HCT116 (cell line): ENCODE data around the gene TMEM134. TPM values are rescaled to one million over a fixed set of nuclear protein-coding genes. Genes with fewer than 3 reads are reported as not detected.

Source experiments
- ATAC-seq: fragments of 200-7000 bp; cut with Tn5 transposase; 2 replicates; pipeline ENCODE4 v1.9.1; 2020; ENCODE audit warnings: mild to moderate bottlenecking, moderate library complexity
- BruUV-seq: library from RNA; stranded (reverse); fragments of 400-500 nt; replicated peaks from 2 replicates; lab custom pipeline; 2021; lab: Mats Ljungman, UMichigan
- CTCF ChIA-PET: fragments of 300-600 bp; sonication (Branson Sonifier 250); formaldehyde crosslinking; loops from one replicate; lab custom pipeline; 2021; ENCODE audit warnings: antibody characterized with exemption; lab: Charles Lee
- POLR2A ChIA-PET: fragments of 300-600, 350-600 bp; sonication (Branson Sonifier 250); formaldehyde crosslinking; loops from one replicate; lab custom pipeline; 2021; ENCODE audit warnings: antibody characterized with exemption; lab: Charles Lee
- RAD21 ChIA-PET, 2 experiments: fragments of 300-600 bp; sonication (Branson Sonifier 250); formaldehyde crosslinking; loops; one replicate each; lab custom pipeline; 2023; ENCODE audit warnings: low total read pairs in 2 of 2; ENCODE audit not compliant: uncharacterized antibody in 2 of 2, unreplicated experiment in 2 of 2, low non-redundant PET in 1 of 2; lab: Charles Lee
- DNase-seq: peaks from one replicate; pipeline ENCODE4 v3.0.0-alpha.2; 2010; ENCODE audit warnings: low read depth, low spot score
- H2AFZ ChIP-seq: fragments of 200-600 bp; shearing (Covaris generic), sonication (generic); 2 replicates; pipeline ENCODE4 v1.6.1; 2017; ENCODE audit warnings: low read depth, mixed run types, mixed read lengths, antibody characterized with exemption, low read length; ENCODE audit not compliant: poor library complexity, severe bottlenecking
- H3K27ac ChIP-seq: 2 replicates; pipeline ENCODE4 v1.5.1; 2012; ENCODE audit warnings: low read depth, low read length
- H3K27me3 ChIP-seq: fragments of 200-600 bp; sonication (generic); 2 replicates; pipeline ENCODE4 v1.6.1; 2016; ENCODE audit warnings: mixed run types, low read length, mixed read lengths; ENCODE audit not compliant: insufficient read depth
- H3K36me3 ChIP-seq, 2 experiments: fragments of 200-500 bp in 1 of 2; fragments of 200-600 bp in 1 of 2; sonication (Bioruptor generic) in 1 of 2; sonication (generic) in 1 of 2; 2 replicates each; pipeline versions ENCODE4 v1.5.1 to v1.6.1; 2014 to 2016; ENCODE audit warnings: low read length in 2 of 2, inconsistent platforms in 1 of 2, mixed read lengths in 1 of 2, mixed run types in 1 of 2; ENCODE audit not compliant: insufficient read depth in 2 of 2, control insufficient read depth in 1 of 2
- H3K4me1 ChIP-seq, 2 experiments: fragments of 200-600 bp in 1 of 2; sonication (generic) in 1 of 2; 2 replicates each; pipeline versions ENCODE4 v1.5.1 to v1.6.1; 2012 to 2017; ENCODE audit warnings: low read length in 2 of 2, inconsistent platforms in 1 of 2, mild to moderate bottlenecking in 1 of 2, mixed read lengths in 1 of 2, mixed run types in 1 of 2, moderate library complexity in 1 of 2; ENCODE audit not compliant: insufficient read depth in 2 of 2, control insufficient read depth in 1 of 2
- H3K4me2 ChIP-seq: fragments of 200-600 bp; sonication (generic); 2 replicates; pipeline ENCODE4 v1.6.1; 2017; ENCODE audit warnings: mixed run types, low read length, mixed read lengths
- H3K4me3 ChIP-seq, 2 experiments: fragments of 200-600 bp in 1 of 2; sonication (generic) in 1 of 2; replicated peaks in 1 of 2; 2 replicates each; pipeline ENCODE4 v1.5.1; 2011 to 2016; ENCODE audit warnings: low read length in 2 of 2, control low read depth in 1 of 2, low read depth in 1 of 2, mild to moderate bottlenecking in 1 of 2, mixed read lengths in 1 of 2, mixed run types in 1 of 2
- H3K79me2 ChIP-seq: fragments of 200-600 bp; sonication (generic); 2 replicates; pipeline ENCODE4 v1.6.1; 2017; ENCODE audit warnings: mild to moderate bottlenecking, mixed run types, low read length, moderate library complexity, mixed read lengths; ENCODE audit not compliant: insufficient read depth
- H3K9ac ChIP-seq: fragments of 200-600 bp; sonication (generic); 2 replicates; pipeline ENCODE4 v1.6.1; 2016; ENCODE audit warnings: low read length, mixed read lengths
- H3K9me2 ChIP-seq: fragments of 200-600 bp; sonication (generic), shearing (Covaris generic); 2 replicates; pipeline ENCODE4 v1.6.1; 2017; ENCODE audit warnings: mixed run types, mild to moderate bottlenecking, moderate library complexity; ENCODE audit not compliant: insufficient read depth
- H3K9me3 ChIP-seq, 2 experiments: fragments of 200-500 bp in 1 of 2; fragments of 200-600 bp in 1 of 2; sonication (Bioruptor generic) in 1 of 2; sonication (generic) in 1 of 2; 2 replicates each; pipeline ENCODE4 v1.6.1; 2014 to 2017; ENCODE audit warnings: low read length in 2 of 2, mixed read lengths in 2 of 2, inconsistent platforms in 1 of 2, low read depth in 1 of 2, mild to moderate bottlenecking in 1 of 2, mixed run types in 1 of 2, moderate library complexity in 1 of 2; ENCODE audit not compliant: control insufficient read depth in 1 of 2, insufficient read depth in 1 of 2
- H4K20me1 ChIP-seq: fragments of 200-600 bp; sonication (generic), shearing (Covaris generic); 2 replicates; pipeline ENCODE4 v1.6.1; 2017; ENCODE audit warnings: mixed run types, mild to moderate bottlenecking, moderate library complexity; ENCODE audit not compliant: insufficient read depth
- ELF1 ChIP-seq: IDR thresholded peaks from 2 replicates; pipeline ENCODE4 v1.6.1; 2012; ENCODE audit warnings: low read depth, borderline replicate concordance
- FOSL1 ChIP-seq: IDR thresholded peaks from 2 replicates; pipeline ENCODE4 v1.6.1; 2012; ENCODE audit warnings: low read depth
- JUND ChIP-seq: IDR thresholded peaks from 2 replicates; pipeline ENCODE4 v1.6.1; 2012
- POLR2AphosphoS5 ChIP-seq: IDR thresholded peaks from 2 replicates; pipeline ENCODE4 v1.6.1; 2011; ENCODE audit warnings: mild to moderate bottlenecking, low read depth, low read length, moderate library complexity
- RAD21 ChIP-seq: IDR thresholded peaks from 2 replicates; pipeline ENCODE4 v1.6.1; 2012; ENCODE audit warnings: low read depth, mild to moderate bottlenecking
- SP1 ChIP-seq: IDR thresholded peaks from 2 replicates; pipeline ENCODE4 v1.6.1; 2012; ENCODE audit warnings: low read depth
- TCF7L2 ChIP-seq: IDR thresholded peaks from 2 replicates; pipeline ENCODE4 v1.7.0; 2011; ENCODE audit warnings: borderline replicate concordance, inconsistent platforms; ENCODE audit not compliant: insufficient read depth, insufficient read length; ENCODE audit errors: extremely low read depth
- YY1 ChIP-seq: IDR thresholded peaks from 2 replicates; pipeline ENCODE4 v1.6.1; 2011; ENCODE audit warnings: low read length, low read depth, moderate library complexity, mild to moderate bottlenecking; ENCODE audit not compliant: insufficient replicate concordance; ENCODE audit errors: extremely low read depth
- intact Hi-C: fragments of 100-400 bp; cut with micrococcal nuclease; formaldehyde crosslinking; loops from 2 replicates; pipeline ENCODE4 v1.10.0; 2022
- total RNA-seq: library from RNA; stranded (reverse); gene quantifications from one replicate; pipeline ENCODE4 v1.2.1, GENCODE V29; 2021; ENCODE audit not compliant: unreplicated experiment
- TF ChIP-seq, protein P1 (sequence below): IDR thresholded peaks from 2 replicates; pipeline ENCODE4 v1.6.1; 2011; ENCODE audit warnings: mild to moderate bottlenecking, low read length, moderate library complexity; ENCODE audit not compliant: insufficient replicate concordance; ENCODE audit errors: extremely low read depth

Gene TMEM134
- total RNA-seq, 1 experiment from 2014 or later: 44.2 TPM

DNA sequence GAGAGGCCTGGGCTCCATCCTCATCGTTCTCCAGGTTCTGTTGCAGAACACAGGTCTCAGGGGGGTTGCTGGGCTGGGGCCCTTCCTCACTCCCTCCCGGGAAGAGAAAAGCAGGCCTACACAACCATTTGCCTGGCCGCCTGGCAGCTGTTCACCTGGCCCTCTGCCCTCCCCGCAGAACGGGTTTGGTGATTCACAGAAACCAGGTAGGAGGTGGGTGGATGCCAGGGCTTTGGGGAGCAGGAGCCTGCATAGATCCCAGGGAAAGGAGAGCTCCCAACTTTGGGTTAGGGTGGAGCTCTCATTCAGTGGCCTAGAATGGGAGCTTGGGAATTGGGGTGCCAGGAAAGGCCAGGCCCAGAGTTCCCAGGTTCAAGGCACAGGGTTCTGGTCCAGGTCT is 995 bp downstream of the TMEM134 start:
- POLR2A ChIA-PET: interaction anchor here (1.0 to 2.1 kb wide), 5 partner anchors 12 to 113 kb away, joined by 3 to 9 read pairs (median 3); partner anchors contain the start of genes AIP and RAD9A
- RAD21 ChIA-PET: interaction anchor here in 1 of 2 experiments (0.6 to 2.2 kb wide), 3 partner anchors 24 to 85 kb away, joined by 3 to 6 read pairs (median 3); partner anchors contain the start of gene PPP1CA
- H3K4me3 ChIP-seq: peak overlapping the region; percentile 82 to 95
- TF ChIP-seq SP1 (no peak), YY1 (peak; percentile 67), TCF7L2 (no peak), POLR2AphosphoS5 (peak; percentile 62)
- TF ChIP-seq, all 23 proteins: peak for 2
- Histone ChIP-seq H3K36me3 (no peaks in the 10 kb centered on the region), H3K27me3 (no peaks in the 10 kb centered on the region), H3K9ac (peak overlapping the region; percentile 95), H3K4me2 (peak overlapping the region; percentile 100), H2AFZ (no peak overlapping the region), H4K20me1 (no peaks in the 10 kb centered on the region), H3K79me2 (peaks cover 15% of the 10 kb centered on the region; the same call in 1 of the 2 replicates), H3K4me1 (peaks cover 33 to 54% of the 10 kb centered on the region in 2 experiments), H3K9me3 (no peaks in the 10 kb centered on the region), H3K9me2 (no peaks in the 10 kb centered on the region), H3K27ac (peak overlapping the region; percentile 88)
- ATAC-seq (no peak), DNase-seq (no peak)
- CTCF ChIA-PET: interaction anchor here (1.5 to 1.9 kb wide), 2 partner anchors 29 to 66 kb away, joined by 3 to 8 read pairs; partner anchors contain the start of gene PPP1CA
- BruUV-seq: TSS peak; percentile 22
- intact Hi-C loops: loop anchor here (2.0 to 5.0 kb wide), 2 partner anchors 65 to 116 kb away; partner anchors contain the start of gene POLD4

DNA sequence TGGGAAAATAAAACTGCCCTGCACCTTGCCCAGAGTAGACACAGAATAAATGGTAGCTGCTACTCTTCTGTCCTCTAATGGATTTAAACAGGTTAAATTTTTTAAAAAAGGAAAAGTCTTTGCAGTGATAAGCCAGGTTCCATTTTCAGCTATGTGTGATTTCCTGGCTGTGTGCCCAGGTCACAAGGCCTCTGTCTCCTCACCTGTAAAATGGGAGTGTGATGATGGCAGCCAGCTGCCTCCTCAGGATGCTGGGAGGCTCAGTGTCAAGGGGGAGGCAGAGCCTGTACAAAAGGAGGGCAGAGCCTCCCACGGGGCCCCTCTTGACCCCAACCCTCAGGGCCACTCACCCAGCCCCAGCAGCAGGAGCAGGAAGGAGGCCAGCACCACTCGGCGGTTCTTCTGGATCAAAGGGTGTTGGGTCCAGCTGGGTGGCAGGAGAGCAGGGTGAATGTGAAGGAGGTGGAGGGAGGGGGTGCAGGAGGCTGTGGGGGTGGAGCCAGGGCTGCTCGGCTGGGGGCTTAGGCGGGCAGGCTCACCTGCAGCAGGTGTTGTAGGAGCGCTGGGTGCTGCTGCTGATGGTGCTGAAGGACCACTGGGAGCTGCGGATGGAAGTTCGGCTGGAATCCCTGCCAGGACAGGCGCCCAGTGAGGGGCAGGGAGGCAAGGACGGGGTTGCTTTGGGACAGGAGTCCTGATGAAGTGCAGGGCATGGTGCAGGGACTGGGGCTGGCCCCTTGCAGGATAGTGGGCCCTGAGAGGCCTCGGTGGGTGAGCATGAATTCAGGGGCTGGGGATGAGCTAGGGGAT is 1.9 kb downstream of the TMEM134 start:
- Histone ChIP-seq H2AFZ (no peak overlapping the region), H3K27me3 (no peaks in the 10 kb centered on the region), H4K20me1 (no peaks in the 10 kb centered on the region), H3K4me2 (peak overlapping the region; percentile 100), H3K36me3 (no peaks in the 10 kb centered on the region), H3K9me3 (no peaks in the 10 kb centered on the region), H3K9me2 (no peaks in the 10 kb centered on the region), H3K4me3 (peak overlapping the region; percentile 82 to 95), H3K79me2 (peaks cover 15% of the 10 kb centered on the region; the same call in 1 of the 2 replicates), H3K27ac (peak overlapping the region; percentile 98), H3K9ac (peak overlapping the region; percentile 95), H3K4me1 (peaks cover 35 to 59% of the 10 kb centered on the region in 2 experiments)
- TF ChIP-seq FOSL1 (no peak), JUND (no peak), RAD21 (no peak), ELF1 (no peak), POLR2AphosphoS5 (peak; percentile 10; the same call in 1 of the 2 replicates)
- TF ChIP-seq, protein P1, sequence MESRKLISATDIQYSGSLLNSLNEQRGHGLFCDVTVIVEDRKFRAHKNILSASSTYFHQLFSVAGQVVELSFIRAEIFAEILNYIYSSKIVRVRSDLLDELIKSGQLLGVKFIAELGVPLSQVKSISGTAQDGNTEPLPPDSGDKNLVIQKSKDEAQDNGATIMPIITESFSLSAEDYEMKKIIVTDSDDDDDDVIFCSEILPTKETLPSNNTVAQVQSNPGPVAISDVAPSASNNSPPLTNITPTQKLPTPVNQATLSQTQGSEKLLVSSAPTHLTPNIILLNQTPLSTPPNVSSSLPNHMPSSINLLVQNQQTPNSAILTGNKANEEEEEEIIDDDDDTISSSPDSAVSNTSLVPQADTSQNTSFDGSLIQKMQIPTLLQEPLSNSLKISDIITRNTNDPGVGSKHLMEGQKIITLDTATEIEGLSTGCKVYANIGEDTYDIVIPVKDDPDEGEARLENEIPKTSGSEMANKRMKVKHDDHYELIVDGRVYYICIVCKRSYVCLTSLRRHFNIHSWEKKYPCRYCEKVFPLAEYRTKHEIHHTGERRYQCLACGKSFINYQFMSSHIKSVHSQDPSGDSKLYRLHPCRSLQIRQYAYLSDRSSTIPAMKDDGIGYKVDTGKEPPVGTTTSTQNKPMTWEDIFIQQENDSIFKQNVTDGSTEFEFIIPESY: no peak
- BruUV-seq: TSS peak; percentile 8
- no peak for ATAC-seq
- no peak for DNase-seq
- ChIA-PET RAD21 (no interaction called here), CTCF (interaction anchor here (1.5 to 1.9 kb wide), 2 partner anchors 28 to 66 kb away, joined by 3 to 8 read pairs; partner anchors contain the start of gene PPP1CA), POLR2A (interaction anchor here (1.0 kb wide), 1 partner anchor 113 kb away, joined by 3 read pairs; no protein-coding TSS in a partner anchor)
- intact Hi-C loops: loop anchor here (5.0 kb wide), 1 partner anchor 115 kb away; the partner anchor contains the start of gene POLD4
